OCI-LY3 (cell line): ENCODE results near the gene GABRR2.

Experiments
- EZH2phosphoT487 ChIP-seq: fragments of 200-600 bp; shearing (Covaris generic); IDR thresholded peaks from 2 replicates; pipeline ENCODE4 v1.6.1; 2018; ENCODE audit warnings: antibody characterized with exemption, mixed run types, low read depth
- TF ChIP-seq, protein P1 (sequence below): fragments of 200-600, 300-600 bp; sonication (generic); IDR thresholded peaks from 2 replicates; pipeline ENCODE4 v1.5.1; 2014; ENCODE audit warnings: antibody characterized with exemption, low read length, low read depth

DNA sequence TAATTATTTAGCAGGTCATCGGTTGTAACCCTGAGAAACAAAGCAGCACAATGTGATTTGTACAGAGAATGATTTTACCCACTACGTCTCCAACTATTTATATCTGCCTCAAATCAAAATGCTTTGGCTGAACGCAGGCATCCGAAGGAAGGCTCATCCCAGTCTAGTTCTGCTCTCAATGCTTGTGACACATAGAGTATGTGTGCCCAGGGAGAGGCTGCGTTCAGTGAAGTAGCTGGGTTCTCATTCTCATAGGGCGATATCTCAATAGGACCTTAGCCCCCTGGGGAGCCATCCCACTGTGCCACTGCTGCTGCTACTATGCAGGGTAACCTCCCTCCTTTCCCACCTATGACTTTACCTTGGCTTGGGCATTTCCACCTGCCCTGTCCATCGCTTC, 407 bp downstream of the GABRR2 start:
- TF ChIP-seq, protein P1, sequence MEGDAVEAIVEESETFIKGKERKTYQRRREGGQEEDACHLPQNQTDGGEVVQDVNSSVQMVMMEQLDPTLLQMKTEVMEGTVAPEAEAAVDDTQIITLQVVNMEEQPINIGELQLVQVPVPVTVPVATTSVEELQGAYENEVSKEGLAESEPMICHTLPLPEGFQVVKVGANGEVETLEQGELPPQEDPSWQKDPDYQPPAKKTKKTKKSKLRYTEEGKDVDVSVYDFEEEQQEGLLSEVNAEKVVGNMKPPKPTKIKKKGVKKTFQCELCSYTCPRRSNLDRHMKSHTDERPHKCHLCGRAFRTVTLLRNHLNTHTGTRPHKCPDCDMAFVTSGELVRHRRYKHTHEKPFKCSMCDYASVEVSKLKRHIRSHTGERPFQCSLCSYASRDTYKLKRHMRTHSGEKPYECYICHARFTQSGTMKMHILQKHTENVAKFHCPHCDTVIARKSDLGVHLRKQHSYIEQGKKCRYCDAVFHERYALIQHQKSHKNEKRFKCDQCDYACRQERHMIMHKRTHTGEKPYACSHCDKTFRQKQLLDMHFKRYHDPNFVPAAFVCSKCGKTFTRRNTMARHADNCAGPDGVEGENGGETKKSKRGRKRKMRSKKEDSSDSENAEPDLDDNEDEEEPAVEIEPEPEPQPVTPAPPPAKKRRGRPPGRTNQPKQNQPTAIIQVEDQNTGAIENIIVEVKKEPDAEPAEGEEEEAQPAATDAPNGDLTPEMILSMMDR: no peak
- TF ChIP-seq EZH2phosphoT487: no peak
